HUES48 (cell line): ENCODE results near the gene SPANXN2.
A peak's percentile ranks its signal among the peaks of the same experiment; 100 is the strongest.
"Not testable (repeated sequence)": the region's sequence is repeated elsewhere in the genome, so short reads cannot be mapped to it uniquely, and the experiment has no call there.

Experiments used
- H3K27ac ChIP-seq: one replicate; pipeline ENCODE4 v1.7.0; 2013; ENCODE audit warnings: low read depth, low read length, inconsistent platforms
- H3K27me3 ChIP-seq: 2 replicates; pipeline ENCODE4 v1.6.1; 2013; ENCODE audit warnings: mild to moderate bottlenecking, low read length; ENCODE audit not compliant: control insufficient read depth, insufficient read depth
- H3K36me3 ChIP-seq: 2 replicates; pipeline ENCODE4 v1.6.1; 2013; ENCODE audit warnings: low read length; ENCODE audit not compliant: control insufficient read depth, insufficient read depth
- H3K4me1 ChIP-seq: 2 replicates; pipeline ENCODE4 v1.6.1; 2013; ENCODE audit warnings: mild to moderate bottlenecking, low read length; ENCODE audit not compliant: control insufficient read depth, insufficient read depth
- H3K4me3 ChIP-seq: 2 replicates; pipeline ENCODE4 v1.5.1; 2013; ENCODE audit warnings: mild to moderate bottlenecking, low read depth, low read length
- H3K9ac ChIP-seq: 2 replicates; pipeline ENCODE4 v1.6.1; 2013; ENCODE audit warnings: mild to moderate bottlenecking, low read depth, low read length, moderate library complexity
- H3K9me3 ChIP-seq: 2 replicates; pipeline ENCODE4 v1.6.1; 2013; ENCODE audit warnings: low read length; ENCODE audit not compliant: control insufficient read depth, insufficient read depth

Gene SPANXN2

DNA sequence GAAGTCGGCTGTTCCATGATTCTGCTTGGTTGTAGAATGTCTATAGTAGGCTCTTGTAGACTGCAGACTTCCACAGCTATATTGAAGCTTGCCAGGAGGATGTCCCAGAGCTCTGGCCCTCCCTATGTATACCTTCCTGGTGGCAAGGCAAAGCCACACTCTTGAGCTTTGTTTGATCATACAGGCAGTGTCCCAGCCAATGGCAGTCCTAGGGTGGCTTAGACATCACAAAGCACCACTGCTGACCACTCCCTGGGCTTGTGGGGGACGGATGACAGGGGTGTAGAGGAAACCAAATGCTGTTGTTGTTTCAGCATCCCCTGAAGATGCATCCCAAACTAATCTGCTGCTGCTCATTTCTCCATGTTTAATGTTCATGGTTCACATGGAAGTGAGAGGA lies at the start of gene SPANXN2:
Gene SPANXN2 (minus strand): TSS at position 101 of the 400 bp plus-strand sequence. CDS start 84 bp downstream, at position 17.
- H3K27me3 ChIP-seq, H3K27ac ChIP-seq, H3K4me3 ChIP-seq, H3K36me3 ChIP-seq, H3K9ac ChIP-seq, H3K4me1 ChIP-seq: not testable (repeated sequence)
- peaks cover 29% of the 10 kb centered on the region; the same call in 1 of the 2 replicates for H3K9me3 ChIP-seq

GRCh38 chrX:143768976-143769375 lies 48.4 kb upstream of the SPANXN2 start:
- H3K36me3 ChIP-seq, result no peaks in the 10 kb centered on the region
- no peak overlapping the region for H3K9ac ChIP-seq
- H3K27ac ChIP-seq, result no peak overlapping the region
- no peak overlapping the region for H3K4me3 ChIP-seq
- no peaks in the 10 kb centered on the region for H3K27me3 ChIP-seq
- H3K9me3 ChIP-seq, result peaks cover 27% of the 10 kb centered on the region
- H3K4me1 ChIP-seq, result no peaks in the 10 kb centered on the region

DNA sequence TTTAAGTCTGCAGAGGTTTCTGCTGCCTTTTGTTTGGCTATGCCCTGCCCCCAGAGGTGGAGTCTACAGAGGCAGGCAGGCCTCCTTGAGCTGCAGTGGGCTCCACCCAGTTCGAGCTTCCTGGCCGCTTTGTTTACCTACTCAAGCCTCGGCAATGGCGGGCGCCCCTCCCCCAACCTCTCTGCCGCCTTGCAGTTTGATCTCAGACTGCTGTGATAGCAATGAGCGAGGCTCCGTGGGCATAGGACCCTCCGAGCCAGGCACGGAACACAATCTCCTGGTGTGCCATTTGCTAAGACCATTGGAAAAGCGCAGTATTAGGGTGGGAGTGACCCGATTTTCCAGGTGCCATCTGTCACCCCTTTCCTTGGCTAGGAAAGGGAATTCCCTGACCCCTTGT lies 47.2 kb upstream of the SPANXN2 start:
- H3K27me3 ChIP-seq, H3K36me3 ChIP-seq, H3K4me3 ChIP-seq, H3K27ac ChIP-seq, H3K9ac ChIP-seq, H3K4me1 ChIP-seq: not testable (repeated sequence)
- H3K9me3 ChIP-seq, result peaks cover 20% of the 10 kb centered on the region

DNA sequence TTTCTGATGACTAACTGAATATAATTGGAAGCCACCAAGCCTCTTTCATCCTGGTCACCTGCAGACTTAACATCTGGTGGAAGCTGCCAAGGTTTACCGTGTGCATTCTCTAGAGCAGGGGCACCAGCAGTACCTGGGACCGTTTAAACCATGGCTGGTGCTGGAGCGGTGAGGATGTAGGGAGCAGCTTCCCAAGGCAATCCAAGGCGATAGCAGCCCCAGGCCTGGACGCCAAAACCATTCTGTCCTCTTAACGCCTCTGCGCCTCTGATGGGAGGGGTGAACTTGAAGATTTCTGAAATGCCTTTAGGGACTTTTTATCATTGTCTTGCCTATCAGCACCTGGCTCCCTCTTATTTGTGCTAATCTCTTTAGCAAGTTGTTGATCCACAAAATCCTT lies 37.3 kb upstream of the SPANXN2 start:
- no peaks in the 10 kb centered on the region for H3K4me1 ChIP-seq
- no peak overlapping the region for H3K9ac ChIP-seq
- H3K4me3 ChIP-seq, result peak overlapping the region; percentile 46; the same call in 1 of the 2 replicates
- no peak overlapping the region for H3K27ac ChIP-seq
- H3K9me3 ChIP-seq, result peaks cover 38% of the 10 kb centered on the region
- H3K27me3 ChIP-seq, result peaks cover 7% of the 10 kb centered on the region; the same call in 1 of the 2 replicates
- no peaks in the 10 kb centered on the region for H3K36me3 ChIP-seq

DNA sequence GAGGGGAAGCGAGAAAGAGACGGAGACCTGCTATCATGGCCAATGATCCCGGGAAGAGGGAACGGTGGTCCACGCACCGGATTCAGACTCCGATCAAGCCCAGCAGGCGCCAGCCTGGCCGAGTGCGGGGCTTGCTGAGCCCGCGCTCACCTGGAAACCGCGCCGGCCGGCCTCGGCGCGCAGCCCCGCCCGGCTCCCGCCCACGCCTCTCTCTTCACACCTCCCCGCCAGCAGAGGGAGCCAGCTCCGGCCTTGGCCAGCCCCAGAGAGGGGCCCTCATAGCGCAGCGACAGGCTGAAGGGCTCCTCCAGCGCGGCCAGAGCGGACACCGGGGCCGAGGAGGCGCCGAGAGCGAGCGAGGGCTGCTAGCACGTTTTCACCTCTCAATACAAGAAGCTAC lies 36.8 kb upstream of the SPANXN2 start:
- Histone ChIP-seq H3K9me3 (peaks cover 38% of the 10 kb centered on the region), H3K27ac (no peak overlapping the region), H3K4me1 (no peaks in the 10 kb centered on the region), H3K27me3 (peaks cover 7% of the 10 kb centered on the region; the same call in 1 of the 2 replicates), H3K36me3 (no peaks in the 10 kb centered on the region), H3K9ac (no peak overlapping the region), H3K4me3 (peak overlapping the region; percentile 46; the same call in 1 of the 2 replicates)

GRCh38 chrX:143754183-143754582 lies 33.6 kb upstream of the SPANXN2 start:
- Histone ChIP-seq H3K27me3 (peaks cover 7% of the 10 kb centered on the region; the same call in 1 of the 2 replicates), H3K4me1 (no peaks in the 10 kb centered on the region), H3K9ac (no peak overlapping the region), H3K36me3 (no peaks in the 10 kb centered on the region), H3K27ac (no peak overlapping the region), H3K4me3 (no peak overlapping the region), H3K9me3 (peaks cover 29% of the 10 kb centered on the region)

GRCh38 chrX:143733866-143734265 lies 13.3 kb upstream of the SPANXN2 start:
- Histone ChIP-seq H3K27ac (no peak overlapping the region), H3K9ac (no peak overlapping the region), H3K4me3 (no peak overlapping the region), H3K9me3 (peaks cover 66% of the 10 kb centered on the region), H3K36me3 (no peaks in the 10 kb centered on the region), H3K4me1 (no peaks in the 10 kb centered on the region), H3K27me3 (no peaks in the 10 kb centered on the region)

DNA sequence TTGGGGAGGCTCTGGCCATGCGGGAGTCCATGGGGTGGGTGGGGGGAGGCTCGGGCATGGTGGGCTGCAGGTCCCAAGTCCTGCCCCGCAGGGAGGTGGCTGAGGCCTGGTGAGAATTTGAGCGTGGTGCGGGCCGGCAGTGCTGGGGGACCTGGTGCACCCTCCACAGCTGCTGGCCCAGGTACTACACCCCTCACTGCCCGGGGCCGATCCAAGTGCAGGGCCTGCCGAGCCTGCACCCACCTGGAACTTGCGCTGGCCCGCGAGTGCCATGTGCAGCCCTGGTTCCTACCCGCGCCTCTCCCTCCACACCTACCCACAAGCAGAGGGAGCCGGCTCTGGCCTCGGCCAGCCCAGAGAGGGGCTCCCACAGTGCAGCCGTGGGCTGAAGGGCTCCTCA lies 5.7 kb upstream of the SPANXN2 start:
- Histone ChIP-seq H3K27me3 (no peaks in the 10 kb centered on the region), H3K36me3 (no peaks in the 10 kb centered on the region), H3K4me3 (no peak overlapping the region), H3K27ac (no peak overlapping the region), H3K9me3 (peaks cover 40% of the 10 kb centered on the region), H3K4me1 (no peaks in the 10 kb centered on the region), H3K9ac (no peak overlapping the region)

DNA sequence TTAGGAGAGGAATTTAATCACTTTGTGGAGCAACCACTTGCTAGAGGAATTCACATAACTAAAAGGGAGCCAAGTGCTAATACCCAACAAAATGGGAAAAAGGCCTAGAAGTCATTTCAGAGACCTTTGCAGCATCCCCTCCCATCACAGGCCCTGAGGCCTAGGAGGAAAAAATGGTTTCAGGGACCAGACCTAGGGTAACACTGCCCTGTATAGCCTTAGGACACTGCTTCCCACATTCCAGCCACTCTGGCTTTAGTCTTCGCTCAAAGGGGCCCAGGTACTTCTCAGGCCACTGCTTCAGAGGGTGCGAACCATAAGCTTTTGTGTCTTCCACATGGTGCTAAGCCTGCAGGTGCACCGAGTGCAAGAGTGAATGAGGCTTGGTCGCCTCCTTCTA lies 19.1 kb downstream of the SPANXN2 start:
- Histone ChIP-seq H3K4me3 (no peak overlapping the region), H3K36me3 (no peaks in the 10 kb centered on the region), H3K9me3 (peaks cover 79% of the 10 kb centered on the region), H3K4me1 (no peaks in the 10 kb centered on the region), H3K27me3 (no peaks in the 10 kb centered on the region), H3K27ac (no peak overlapping the region), H3K9ac (no peak overlapping the region)

DNA sequence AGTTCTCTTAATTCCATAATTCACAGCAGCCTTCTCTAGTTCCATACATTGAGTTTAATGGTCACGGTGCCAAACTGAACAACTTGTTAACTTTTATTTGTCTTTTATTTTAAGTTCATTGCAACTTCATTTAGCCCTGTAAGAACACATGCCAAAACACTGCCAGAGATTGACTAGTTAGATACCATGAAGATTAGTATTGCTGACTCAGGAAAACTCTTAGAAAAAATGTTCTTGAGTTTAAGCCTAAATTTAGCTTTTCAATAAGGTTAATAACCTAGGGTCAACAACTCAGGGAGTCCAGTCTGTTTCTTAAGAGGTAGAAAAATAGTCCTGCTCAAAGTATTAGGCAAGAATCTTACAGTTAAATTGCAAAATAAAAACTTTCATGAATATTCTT lies 25.7 kb downstream of the SPANXN2 start:
- Histone ChIP-seq H3K27ac (no peak overlapping the region), H3K27me3 (no peaks in the 10 kb centered on the region), H3K9me3 (peaks cover 36% of the 10 kb centered on the region), H3K36me3 (no peaks in the 10 kb centered on the region), H3K4me3 (no peak overlapping the region), H3K9ac (no peak overlapping the region), H3K4me1 (no peaks in the 10 kb centered on the region)

- Histone ChIP-seq H3K27me3 (no peaks in the 10 kb centered on the region), H3K9ac (no peak overlapping the region), H3K4me3 (no peak overlapping the region), H3K27ac (no peak overlapping the region), H3K4me1 (no peaks in the 10 kb centered on the region), H3K9me3 (peaks cover 27% of the 10 kb centered on the region; the same call in 1 of the 2 replicates), H3K36me3 (no peaks in the 10 kb centered on the region)
Observed at GRCh38 chrX:143683486-143683885, 37.1 kb downstream of the SPANXN2 start.

GRCh38 chrX:143674926-143675325 lies 45.6 kb downstream of the SPANXN2 start:
- Histone ChIP-seq H3K4me1 (no peaks in the 10 kb centered on the region), H3K36me3 (no peaks in the 10 kb centered on the region), H3K9ac (no peak overlapping the region), H3K27me3 (no peaks in the 10 kb centered on the region), H3K4me3 (no peak overlapping the region), H3K27ac (no peak overlapping the region), H3K9me3 (peaks cover 26% of the 10 kb centered on the region)
